ENCODE data around the gene GNAZ.

GNAZ gene

DNA sequence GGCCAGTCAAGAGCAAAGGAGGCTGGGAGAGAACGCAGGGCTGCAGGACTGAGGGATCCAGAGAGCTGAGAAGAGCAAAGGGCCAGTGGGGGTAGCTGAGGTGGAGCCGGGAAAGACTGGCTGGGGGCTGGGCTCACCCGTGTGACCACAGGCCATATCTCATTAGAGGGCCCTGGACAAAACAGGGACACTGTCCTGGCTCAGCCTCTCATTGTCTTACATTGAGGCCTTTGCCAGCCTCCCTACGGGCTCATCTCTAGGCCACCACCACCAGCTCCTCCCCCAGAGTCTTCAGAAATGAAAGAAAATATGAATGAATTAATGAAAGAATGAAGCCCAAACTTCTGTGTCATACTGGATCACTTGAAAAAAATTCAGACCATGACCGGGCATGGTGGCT lies 84.1 kb downstream of the GNAZ start:
- DNase-seq, result no peak
- in situ Hi-C loops (cut with HindIII; ENCODE audit: low pct_ligation_motif_present, low pct_unique_long_range_greater_than_20kb, low sequenced_read_pairs), result no loop called here

DNA sequence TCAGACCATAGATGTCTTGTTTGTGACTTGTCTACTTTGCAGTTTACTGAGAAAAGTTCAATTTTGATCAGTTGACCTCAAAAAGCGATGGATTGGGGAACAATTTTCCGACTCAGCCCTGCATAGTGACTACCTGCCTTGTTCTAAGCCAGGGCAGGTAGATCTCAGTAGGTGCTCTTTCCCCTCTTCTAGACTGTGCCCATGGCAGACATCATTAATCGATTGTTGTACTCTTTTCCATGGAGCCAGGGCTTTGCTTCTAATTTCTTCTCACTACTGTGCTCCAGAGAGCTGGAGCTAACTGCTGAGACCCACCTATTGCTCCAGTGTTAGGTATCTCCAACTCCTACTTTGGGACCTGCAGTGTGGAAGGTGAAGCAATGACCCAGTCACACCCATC lies 84.8 kb downstream of the GNAZ start:
- in situ Hi-C loops (cut with HindIII; ENCODE audit: low pct_ligation_motif_present, low pct_unique_long_range_greater_than_20kb, low sequenced_read_pairs), result no loop called here
- DNase-seq, result no peak

DNA sequence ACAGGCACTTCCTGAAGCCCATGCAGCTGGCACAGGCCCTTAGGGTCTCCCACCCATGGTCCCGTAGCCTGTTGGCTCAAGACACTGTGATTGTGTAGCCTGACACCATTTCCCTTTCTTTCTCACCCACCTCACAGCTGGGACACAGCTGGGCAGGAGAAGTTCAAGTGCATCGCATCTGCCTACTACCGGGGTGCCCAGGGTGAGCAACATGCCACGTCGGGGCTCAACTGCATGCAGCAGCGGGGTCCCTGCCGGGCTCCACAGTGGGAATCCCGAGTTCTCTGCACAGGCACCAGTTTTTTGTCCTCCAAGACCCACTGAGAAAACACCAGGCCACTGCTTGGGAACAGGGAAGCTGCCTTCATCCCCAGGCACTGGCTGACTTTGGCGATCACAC lies 85.5 kb downstream of the GNAZ start:
- DNase-seq, result no peak
- in situ Hi-C loops (cut with HindIII; ENCODE audit: low pct_ligation_motif_present, low pct_unique_long_range_greater_than_20kb, low sequenced_read_pairs), result no loop called here

DNA sequence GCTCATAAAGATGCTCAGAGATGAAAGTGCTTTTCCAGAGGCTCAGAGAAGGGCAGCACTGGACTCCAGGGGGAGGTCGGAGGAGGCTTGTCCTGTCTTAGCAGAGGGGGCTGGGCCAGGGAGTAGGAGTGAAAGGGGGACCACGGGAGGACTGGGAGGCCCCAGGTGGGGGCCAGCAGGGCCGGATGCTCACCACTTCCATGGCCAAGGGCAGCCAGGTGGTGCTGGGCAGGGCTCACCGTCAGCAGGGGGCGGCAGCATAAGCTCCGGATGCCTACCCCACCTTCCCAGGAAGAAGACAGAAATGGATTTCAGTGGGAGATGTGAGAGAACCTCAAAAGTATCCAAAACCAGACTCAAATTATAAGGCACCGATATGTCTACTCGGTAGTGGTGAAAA lies 86.0 kb downstream of the GNAZ start:
- in situ Hi-C loops (cut with HindIII; ENCODE audit: low pct_ligation_motif_present, low pct_unique_long_range_greater_than_20kb, low sequenced_read_pairs), result no loop called here

DNA sequence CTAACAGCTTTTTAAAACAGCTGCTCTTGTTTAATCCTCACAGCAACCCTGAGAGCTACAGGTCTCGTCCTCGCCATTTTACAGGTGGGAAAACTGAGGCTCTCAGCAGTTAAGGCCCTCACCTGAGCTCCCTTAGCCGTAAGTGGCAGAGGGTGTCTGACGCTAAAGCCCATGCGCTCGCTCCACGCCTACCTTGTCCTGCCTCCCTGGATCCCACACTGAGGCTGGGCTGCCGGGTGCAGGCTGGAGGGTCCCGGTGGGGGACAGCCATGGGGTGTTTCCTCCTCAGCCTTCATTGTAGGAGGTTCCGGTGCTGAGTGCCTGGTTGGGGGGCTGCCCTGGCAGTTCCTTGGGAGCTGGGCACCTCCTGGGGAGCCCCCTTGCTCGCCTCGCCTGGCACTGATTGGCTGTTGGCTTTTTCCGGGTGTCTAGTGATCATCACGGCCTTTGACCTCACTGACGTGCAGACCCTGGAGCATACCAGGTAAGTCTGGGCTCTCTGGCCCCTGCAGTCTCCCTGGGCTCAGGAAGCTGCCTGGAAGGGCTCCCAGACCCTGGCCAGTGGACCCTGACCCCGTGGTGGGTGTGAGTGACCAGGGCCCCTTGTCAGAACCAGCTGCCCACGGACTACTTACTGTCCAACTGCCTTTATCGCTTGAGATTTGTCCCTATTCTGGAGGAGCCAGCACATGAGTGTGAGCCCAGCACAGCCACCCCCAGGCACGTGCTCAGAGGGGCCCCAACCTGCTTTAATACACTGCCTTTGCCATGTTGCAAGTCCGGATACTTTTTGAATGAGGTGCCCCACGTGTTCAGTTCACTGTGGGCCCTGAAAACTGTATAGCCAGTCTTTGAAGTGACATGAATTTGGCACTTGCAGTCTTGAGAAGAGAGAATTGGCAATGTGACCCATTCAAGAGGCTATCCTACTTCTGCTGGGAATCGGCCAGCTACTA lies 87.5 kb downstream of the GNAZ start:
- no peak for DNase-seq
- in situ Hi-C loops (cut with HindIII; ENCODE audit: low pct_ligation_motif_present, low pct_unique_long_range_greater_than_20kb, low sequenced_read_pairs), result no loop called here

More for the DNA sequence above, 86.0 kb downstream of the GNAZ start:
- DNase-seq, result no peak

DNA sequence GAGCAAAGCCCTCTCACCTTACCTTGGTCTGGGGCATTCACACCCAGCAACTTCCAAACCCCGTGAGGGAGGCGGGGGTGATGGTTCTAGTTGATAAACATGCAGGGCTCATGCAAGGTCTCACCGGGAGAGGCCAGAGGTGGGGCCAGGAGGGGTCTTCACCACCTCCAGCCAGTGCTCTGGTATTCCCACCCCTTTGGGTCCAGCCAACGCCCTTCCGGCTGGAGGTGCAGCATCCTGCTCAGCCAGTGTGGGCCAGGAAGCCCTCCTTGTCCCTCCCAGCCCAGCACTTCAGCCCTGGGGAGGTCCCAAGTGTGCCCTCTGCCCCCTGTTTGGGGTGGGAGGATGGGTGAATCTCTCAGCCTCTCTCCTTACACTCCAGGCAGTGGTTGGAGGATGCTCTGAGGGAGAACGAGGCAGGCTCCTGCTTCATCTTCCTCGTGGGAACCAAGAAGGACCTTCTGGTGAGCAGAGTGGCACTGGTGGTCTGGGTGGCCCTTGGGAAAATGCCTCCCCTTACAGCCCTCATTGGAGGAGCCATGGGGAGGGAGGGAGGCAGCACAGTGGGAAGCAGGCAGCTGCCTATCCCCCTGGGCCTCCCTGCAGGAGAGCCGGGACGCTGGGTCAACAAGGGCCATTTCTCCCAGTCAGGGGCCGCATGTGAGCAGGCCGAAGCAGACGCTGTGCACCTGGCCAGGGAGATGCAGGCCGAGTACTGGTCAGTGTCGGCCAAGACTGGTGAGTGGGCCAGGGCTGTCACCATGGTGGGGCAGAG lies 88.4 kb downstream of the GNAZ start:
- no peak for DNase-seq
- in situ Hi-C loops (cut with HindIII; ENCODE audit: low pct_ligation_motif_present, low pct_unique_long_range_greater_than_20kb, low sequenced_read_pairs), result no loop called here

DNA sequence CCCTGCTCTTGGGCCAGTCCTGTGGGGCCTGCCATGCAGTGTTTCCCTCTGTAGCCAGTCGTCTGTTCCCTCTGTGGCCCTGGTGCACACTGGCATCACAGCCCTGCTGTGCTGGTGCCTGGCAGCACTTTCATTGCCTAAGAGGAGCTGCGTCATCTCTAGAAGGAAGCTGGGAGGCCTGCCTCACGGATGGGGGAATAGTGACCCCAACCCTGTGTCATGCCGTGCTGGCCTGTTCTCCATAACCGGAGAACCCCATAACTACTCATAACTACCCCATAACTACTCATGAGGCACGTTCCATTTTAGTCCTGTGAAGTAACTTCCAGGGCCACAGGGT lies 88.9 kb downstream of the GNAZ start:
- in situ Hi-C loops (cut with HindIII; ENCODE audit: low pct_ligation_motif_present, low pct_unique_long_range_greater_than_20kb, low sequenced_read_pairs), result no loop called here
- no peak for DNase-seq

DNA sequence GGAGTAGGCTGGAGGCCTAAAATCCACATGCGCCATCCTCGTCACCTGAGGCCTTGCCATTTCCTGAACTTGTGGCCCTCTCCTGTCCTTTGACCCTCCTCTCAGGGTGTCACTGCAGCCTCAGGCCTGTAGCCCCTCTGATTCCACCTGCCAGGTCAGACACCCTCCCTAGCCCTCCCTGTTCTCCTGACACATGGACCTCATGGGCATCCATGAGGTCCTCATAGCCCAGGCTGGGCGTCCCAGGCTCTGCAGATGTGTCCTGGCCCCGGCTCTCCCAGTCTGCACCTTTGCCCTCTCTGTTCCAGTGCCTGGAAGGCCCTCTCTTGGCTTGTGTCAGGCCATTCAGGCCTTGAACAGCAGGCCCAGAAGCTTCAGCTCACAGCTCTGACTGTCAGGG lies 90.7 kb downstream of the GNAZ start:
- no peak for DNase-seq
- in situ Hi-C loops (cut with HindIII; ENCODE audit: low pct_ligation_motif_present, low pct_unique_long_range_greater_than_20kb, low sequenced_read_pairs), result no loop called here

DNA sequence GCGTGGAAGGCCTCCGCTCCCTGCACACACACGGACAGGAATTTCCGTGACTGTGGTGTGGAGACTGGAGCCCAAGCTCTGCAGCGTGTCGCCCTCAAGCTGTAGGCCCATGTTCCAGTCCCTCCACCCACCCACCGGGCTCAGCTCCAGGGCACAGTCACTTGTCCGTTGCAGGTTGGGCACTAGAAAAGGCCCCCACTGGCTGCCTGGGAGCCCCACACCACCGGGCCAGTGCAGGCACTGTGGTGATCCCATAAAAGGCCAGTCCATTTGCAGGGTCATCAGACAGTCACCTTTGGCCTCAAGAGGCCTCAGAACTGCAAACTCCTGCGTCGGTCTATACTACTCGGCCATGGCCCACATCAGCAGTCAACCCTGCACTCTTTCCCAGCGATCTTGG lies 91.3 kb downstream of the GNAZ start:
- DNase-seq, result no peak
- in situ Hi-C loops (cut with HindIII; ENCODE audit: low pct_ligation_motif_present, low pct_unique_long_range_greater_than_20kb, low sequenced_read_pairs), result no loop called here

DNA sequence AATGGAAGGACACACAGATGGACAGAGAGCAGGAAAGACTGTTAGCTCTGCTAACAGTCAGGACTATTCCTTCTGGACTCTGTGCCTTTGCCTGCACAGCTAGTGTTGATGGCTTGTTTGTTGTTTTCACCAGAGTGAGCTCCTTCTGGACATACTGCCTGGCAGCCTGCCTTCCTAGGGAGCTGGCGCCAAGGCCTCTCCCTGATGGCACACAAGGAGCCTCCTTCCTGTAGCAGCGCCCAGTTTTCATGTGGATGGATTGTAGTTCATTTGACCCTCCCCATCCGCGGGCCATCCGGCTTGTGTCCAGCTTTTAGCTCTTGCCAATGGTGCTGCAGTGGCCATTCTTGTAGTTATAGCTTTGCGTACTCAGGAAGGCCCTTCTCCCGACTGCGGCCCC lies 93.3 kb downstream of the GNAZ start:
- in situ Hi-C loops (cut with HindIII; ENCODE audit: low pct_ligation_motif_present, low pct_unique_long_range_greater_than_20kb, low sequenced_read_pairs), result no loop called here
- DNase-seq, result no peak

DNA sequence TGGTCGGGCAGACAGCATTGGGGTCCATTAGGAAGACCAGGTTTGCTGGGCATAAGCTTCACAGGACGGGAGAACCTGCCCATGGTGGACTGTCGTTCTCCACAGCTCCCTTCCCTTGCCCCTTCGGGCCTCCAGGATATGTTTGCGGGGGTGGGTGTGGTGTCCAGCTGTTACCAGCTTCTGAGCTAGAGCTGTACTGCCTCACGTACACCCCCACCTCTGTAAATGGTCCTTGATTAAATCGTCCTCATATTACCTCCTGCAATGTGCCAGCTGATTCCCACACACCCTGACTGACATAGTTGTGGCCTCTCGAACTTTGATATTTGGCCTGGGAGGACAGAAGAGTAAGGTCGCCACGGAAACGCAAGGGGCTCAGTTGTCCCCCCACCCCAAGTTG lies 93.8 kb downstream of the GNAZ start:
- in situ Hi-C loops (cut with HindIII; ENCODE audit: low pct_ligation_motif_present, low pct_unique_long_range_greater_than_20kb, low sequenced_read_pairs), result no loop called here

DNA sequence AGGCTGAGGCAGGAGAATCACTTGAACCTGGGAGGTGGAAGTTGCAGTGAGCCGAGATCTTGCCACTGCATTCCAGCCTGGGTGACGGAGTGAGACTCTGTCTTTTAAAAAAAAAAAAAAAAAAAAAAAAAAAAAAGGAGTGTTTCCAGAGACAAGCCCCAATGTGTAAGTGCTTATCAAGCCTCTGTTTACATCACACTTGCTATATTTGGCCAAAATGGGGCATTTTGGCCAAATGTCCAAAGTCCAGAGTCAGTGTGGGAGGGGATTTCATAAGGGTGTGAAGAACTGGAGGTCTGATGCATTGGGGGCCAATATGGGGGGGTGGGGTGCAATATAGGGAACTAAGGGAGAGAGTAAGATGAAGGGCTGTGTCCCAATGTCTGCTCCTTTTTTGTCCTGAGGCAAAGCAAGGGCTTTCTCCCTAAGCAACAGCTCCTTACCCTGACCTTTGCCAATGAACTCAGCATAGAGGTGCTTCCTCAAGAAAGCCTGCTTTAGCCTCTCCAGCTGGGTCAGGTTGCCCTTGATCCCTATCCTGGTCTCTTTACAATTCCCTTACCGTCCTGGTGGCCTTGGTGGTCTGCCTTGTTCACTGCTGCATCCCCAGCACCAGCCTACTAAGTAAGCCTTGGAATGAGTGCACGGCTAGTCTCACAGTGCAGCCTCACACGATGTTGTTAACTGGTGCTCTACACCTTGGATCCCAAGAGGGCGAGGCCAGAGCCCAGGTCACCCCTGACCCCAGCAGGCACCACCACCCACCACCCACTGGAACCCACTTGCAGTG lies 95.9 kb downstream of the GNAZ start:
- in situ Hi-C loops (cut with HindIII; ENCODE audit: low pct_ligation_motif_present, low pct_unique_long_range_greater_than_20kb, low sequenced_read_pairs), result no loop called here
- DNase-seq, result no peak

More for the DNA sequence above, 93.8 kb downstream of the GNAZ start:
- DNase-seq, result no peak

DNA sequence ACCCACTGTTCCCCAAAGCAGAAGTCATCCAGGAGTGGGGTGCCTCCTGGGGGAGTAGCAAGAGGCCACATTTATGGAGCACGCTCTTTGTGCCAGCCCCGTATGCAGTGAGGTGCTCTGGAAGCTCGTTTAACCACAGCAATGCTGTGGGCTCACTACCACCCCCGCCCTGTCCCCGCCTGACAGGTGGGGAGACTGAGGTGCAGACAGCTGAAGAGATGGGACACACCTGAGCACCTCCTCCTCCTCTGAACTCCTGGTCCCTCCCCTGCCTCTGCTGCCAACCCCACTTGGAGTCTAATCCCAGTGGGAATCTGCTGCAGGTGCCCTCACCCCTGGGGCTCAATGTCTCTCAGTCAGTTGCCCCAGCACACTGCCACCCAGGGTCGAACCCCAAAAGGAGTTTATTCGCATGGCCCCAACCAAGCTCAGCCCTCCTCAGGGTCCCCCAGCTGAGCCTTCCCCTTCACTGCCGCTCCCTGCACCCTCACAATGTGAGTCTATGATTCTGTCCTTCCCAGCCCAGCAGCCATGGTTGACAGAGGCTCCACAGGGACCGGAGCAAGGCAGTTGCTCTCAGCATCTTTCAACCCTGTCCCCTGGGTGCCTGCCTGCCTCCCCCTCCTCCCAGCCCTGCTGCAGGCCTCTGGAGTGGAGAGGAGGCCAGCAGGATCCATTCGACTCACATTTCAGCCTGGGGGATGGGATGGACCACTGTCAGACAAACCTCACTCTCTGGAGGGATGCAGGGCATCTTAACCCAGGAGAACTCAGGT lies 96.7 kb downstream of the GNAZ start:
- no peak for DNase-seq
- in situ Hi-C loops (cut with HindIII; ENCODE audit: low pct_ligation_motif_present, low pct_unique_long_range_greater_than_20kb, low sequenced_read_pairs), result no loop called here

DNA sequence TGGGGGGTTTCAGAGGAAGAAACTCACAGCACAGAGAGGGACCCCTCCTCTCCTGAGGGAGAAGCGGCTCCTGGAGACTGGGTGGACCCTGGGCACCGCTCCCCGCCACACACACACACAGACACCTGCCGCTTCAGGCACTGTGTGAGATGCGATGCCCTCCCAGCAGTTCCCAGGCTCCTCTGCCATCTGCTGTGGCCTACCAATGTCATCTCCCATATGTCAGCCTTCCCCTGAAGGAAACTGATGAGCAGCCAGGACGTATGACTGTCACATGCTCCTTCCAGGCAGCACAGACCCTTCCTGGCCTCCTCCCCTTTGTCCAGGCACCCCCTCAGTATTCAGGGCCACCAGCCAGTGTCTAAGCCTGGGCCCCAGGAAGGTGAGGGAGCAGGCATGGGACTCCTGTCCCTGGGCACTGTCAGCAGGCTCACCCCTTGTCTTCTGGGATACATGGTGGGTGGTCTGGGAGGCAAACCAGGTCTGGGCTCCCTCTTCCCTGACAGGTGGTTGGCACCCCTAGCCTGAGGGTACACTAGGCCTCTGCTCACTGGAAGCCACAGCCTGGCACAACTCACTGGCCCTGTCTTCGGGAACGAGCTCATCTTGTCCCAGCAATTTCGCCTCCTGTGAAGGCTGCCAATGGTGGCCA lies 98.2 kb downstream of the GNAZ start:
- in situ Hi-C loops (cut with HindIII; ENCODE audit: low pct_ligation_motif_present, low pct_unique_long_range_greater_than_20kb, low sequenced_read_pairs), result no loop called here
- DNase-seq, result no peak

DNA sequence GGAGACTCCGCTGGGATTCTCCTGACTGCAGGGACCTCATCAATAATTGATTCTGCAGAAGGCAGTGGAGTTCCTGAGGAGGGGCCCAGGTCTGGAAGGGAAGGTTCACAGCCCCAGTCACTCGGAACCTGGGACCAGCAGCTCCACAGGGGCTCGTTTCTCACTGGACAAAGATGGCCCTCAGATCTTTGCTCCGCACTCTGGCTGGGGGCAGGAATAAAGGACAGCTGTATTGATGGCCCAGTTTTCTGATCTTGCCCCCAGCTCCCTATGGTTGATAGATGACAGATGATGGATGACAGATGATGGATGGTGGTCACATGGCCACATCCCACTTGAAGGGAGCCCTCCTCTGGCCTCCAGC lies 98.7 kb downstream of the GNAZ start:
- in situ Hi-C loops (cut with HindIII; ENCODE audit: low pct_ligation_motif_present, low pct_unique_long_range_greater_than_20kb, low sequenced_read_pairs), result no loop called here
- no peak for DNase-seq

All from ACHN (cell line).